Epithelial cell of esophagus (primary cell): Measurements from ENCODE around the gene CLCN2.

Experiments
- DNase-seq: peaks from one replicate; pipeline ENCODE4 v3.0.0; 2010; ENCODE audit warnings: low read depth
- H3K4me3 ChIP-seq: 2 replicates; pipeline ENCODE4 v1.5.1; 2011; ENCODE audit warnings: mild to moderate bottlenecking, low read length, control low read depth
- CTCF ChIP-seq: IDR thresholded peaks from 2 replicates; pipeline ENCODE4 v1.5.1; 2011; ENCODE audit warnings: low read depth, mild to moderate bottlenecking, low read length, control low read depth, inconsistent platforms; ENCODE audit not compliant: insufficient read depth; ENCODE audit errors: missing control alignments

CLCN2 gene

GRCh38 chr3:184386047-184386806, 24.8 kb upstream of the CLCN2 start:
- no peak for DNase-seq
- H3K4me3 ChIP-seq, result no peak overlapping the region
- no peak for TF ChIP-seq CTCF

GRCh38 chr3:184384856-184385422, 23.5 kb upstream of the CLCN2 start:
- DNase-seq, result no peak
- no peak overlapping the region for H3K4me3 ChIP-seq
- no peak for TF ChIP-seq CTCF

GRCh38 chr3:184384342-184384741, 22.9 kb upstream of the CLCN2 start:
- no peak for TF ChIP-seq CTCF
- no peak overlapping the region for H3K4me3 ChIP-seq
- DNase-seq, result no peak

DNA sequence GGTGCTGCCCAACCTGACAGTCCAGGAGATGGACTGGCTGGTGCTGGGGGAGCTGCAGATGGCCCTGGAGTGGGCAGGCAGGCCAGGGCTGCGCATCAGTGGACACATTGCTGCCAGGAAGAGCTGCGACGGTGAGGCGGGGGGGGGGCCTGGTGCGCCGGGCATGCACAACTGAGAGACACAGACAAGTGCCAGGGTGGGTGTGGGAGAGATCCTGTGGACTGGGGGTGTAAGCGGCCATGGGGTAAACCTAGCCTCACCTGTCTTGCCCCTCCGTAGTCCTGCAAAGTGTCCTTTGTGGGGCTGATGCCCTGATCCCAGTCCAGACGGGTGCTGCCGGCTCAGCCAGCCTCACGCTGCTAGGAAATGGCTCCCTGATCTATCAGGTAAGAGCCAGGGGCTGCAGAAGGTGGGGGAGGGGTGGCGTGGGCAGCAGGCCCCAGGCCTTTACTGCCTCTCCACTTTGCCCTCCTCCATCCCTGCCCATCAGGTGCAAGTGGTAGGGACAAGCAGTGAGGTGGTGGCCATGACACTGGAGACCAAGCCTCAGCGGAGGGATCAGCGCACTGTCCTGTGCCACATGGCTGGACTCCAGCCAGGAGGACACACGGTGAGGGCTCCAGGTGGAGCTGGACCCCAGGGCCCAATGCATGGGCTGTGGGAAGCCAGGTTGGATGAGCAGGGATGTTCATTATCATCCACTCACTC, 21.8 kb upstream of the CLCN2 start:
- no peak for DNase-seq
- H3K4me3 ChIP-seq, result no peak overlapping the region
- no peak for TF ChIP-seq CTCF

- DNase-seq, result no peak
- H3K4me3 ChIP-seq, result no peak overlapping the region
- no peak for TF ChIP-seq CTCF
These were observed 21.1 kb upstream of the CLCN2 start for GRCh38 chr3:184382326-184383032.

DNA sequence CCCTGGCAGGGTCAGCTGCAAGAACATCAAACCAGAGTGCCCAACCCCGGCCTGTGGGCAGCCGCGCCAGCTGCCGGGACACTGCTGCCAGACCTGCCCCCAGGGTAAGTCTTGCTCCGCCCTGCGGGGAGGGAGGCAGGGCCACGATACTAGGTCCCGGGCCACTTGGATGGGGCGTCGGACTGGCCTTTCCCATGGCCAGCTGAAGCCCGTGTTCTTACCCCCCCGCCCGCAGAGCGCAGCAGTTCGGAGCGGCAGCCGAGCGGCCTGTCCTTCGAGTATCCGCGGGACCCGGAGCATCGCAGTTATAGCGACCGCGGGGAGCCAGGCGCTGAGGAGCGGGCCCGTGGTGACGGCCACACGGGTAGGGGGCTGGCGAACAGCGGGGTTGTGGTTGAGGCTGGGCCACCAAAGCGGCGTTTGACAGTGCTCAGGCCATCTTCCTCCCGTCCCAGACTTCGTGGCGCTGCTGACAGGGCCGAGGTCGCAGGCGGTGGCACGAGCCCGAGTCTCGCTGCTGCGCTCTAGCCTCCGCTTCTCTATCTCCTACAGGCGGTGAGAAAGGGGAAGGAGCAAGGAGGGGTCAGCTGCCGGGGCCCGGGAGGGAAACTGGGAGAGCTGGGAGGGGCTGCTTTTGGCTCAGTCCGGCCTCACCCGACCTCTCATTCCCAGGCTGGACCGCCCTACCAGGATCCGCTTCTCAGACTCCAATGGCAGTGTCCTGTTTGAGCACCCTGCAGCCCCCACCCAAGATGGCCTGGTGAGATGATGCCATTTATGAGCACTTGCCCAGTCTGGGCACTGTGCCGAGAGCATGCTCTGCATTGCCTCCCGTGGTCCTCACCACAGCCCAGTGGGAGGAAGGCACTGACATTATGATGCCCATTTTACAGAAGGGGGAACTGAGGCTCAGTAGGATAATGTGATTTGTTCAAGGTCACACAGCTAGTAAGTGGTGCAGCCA, 20.1 kb upstream of the CLCN2 start:
- no peak overlapping the region for H3K4me3 ChIP-seq
- DNase-seq, result no peak
- TF ChIP-seq CTCF, result no peak
